CD4-positive, alpha-beta T cell (primary cell): Measurements from ENCODE around the gene ZNF14. TPM values are rescaled to one million over a fixed set of nuclear protein-coding genes. Genes with fewer than 3 reads are reported as not detected.
"Not testable (repeated sequence)": the region's sequence is repeated elsewhere in the genome, so short reads cannot be mapped to it uniquely, and the experiment has no call there.

ENCODE experiments used
- ATAC-seq: fragments of 200-7000 bp; cut with Tn5 transposase; one replicate; pipeline ENCODE4 v1.10.0; 2022; ENCODE audit warnings: mild to moderate bottlenecking; ENCODE audit not compliant: poor library complexity
- CTCF ChIA-PET: fragments of 350-600 bp; sonication (Branson Sonifier 250); formaldehyde crosslinking; loops from one replicate; lab custom pipeline; 2021; ENCODE audit warnings: antibody characterized with exemption, inconsistent platforms; lab: Charles Lee
- POLR2A ChIA-PET: fragments of 350-600 bp; sonication (Branson Sonifier 250); formaldehyde crosslinking; loops from one replicate; lab custom pipeline; 2021; ENCODE audit warnings: antibody characterized with exemption, inconsistent platforms; lab: Charles Lee
- DNase-seq, 14 experiments: peaks; one replicate each; pipeline ENCODE4 v3.0.0-alpha.2; 2013 to 2020; ENCODE audit warnings: mixed read lengths in 2 of 14
- H3K27ac ChIP-seq, 2 donors: one replicate each; pipeline versions ENCODE4 v1.5.1 to v1.7.0; 2013; ENCODE audit warnings: low read length in 2 of 2, low read depth in 1 of 2, mild to moderate bottlenecking in 1 of 2
- H3K27me3 ChIP-seq, 2 experiments: 1 replicate in 1 of 2; 2 replicates in 1 of 2; pipeline versions ENCODE4 v1.6.1 to v1.7.0; 2013; ENCODE audit warnings: low read length in 2 of 2, control low read depth in 1 of 2, mild to moderate bottlenecking in 1 of 2, moderate library complexity in 1 of 2; ENCODE audit not compliant: insufficient read depth in 2 of 2, control insufficient read depth in 1 of 2
- H3K36me3 ChIP-seq: one replicate; pipeline ENCODE4 v1.6.1; 2013; ENCODE audit warnings: low read length, control low read depth; ENCODE audit not compliant: insufficient read depth
- H3K4me1 ChIP-seq: one replicate; pipeline ENCODE4 v1.6.1; 2013; ENCODE audit warnings: low read length, control low read depth; ENCODE audit not compliant: insufficient read depth
- H3K4me3 ChIP-seq: one replicate; pipeline ENCODE4 v1.5.1; 2013; ENCODE audit warnings: mild to moderate bottlenecking, low read length, moderate library complexity
- H3K9me3 ChIP-seq, 2 experiments: 1 replicate in 1 of 2; 2 replicates in 1 of 2; pipeline versions ENCODE4 v1.6.1 to v1.7.0; 2013; ENCODE audit warnings: low read length in 2 of 2, mild to moderate bottlenecking in 2 of 2, control low read depth in 1 of 2, moderate library complexity in 1 of 2; ENCODE audit not compliant: control insufficient read depth in 1 of 2, insufficient read depth in 1 of 2
- H3K27ac Mint-ChIP-seq: one replicate; pipeline ENCODE4 v1.8.0; 2020; ENCODE audit warnings: mixed read lengths
- H3K27me3 Mint-ChIP-seq: one replicate; pipeline ENCODE4 v1.8.0; 2021; ENCODE audit warnings: mixed read lengths
- H3K36me3 Mint-ChIP-seq: one replicate; pipeline ENCODE4 v1.8.0; 2021; ENCODE audit warnings: low read depth, mixed read lengths
- H3K4me1 Mint-ChIP-seq: one replicate; pipeline ENCODE4 v1.8.0; 2021; ENCODE audit warnings: low read depth, mixed read lengths
- H3K4me3 Mint-ChIP-seq: one replicate; pipeline ENCODE4 v1.8.0; 2020; ENCODE audit warnings: mild to moderate bottlenecking, mixed read lengths
- H3K9me3 Mint-ChIP-seq: one replicate; pipeline ENCODE4 v1.8.0; 2020; ENCODE audit warnings: mixed read lengths
- intact Hi-C, 2 experiments: fragments of 100-400 bp; cut with DNase I in 1 of 2; cut with micrococcal nuclease in 1 of 2; formaldehyde crosslinking; loops; one replicate each; pipeline versions ENCODE4 v1.15.1 to v1.9.0; 2023 to 2025; cut with DNase I, micrococcal nuclease
- total RNA-seq, 174 experiments: library from RNA in 2 of 174; stranded (reverse) in 2 of 174; gene quantifications; one replicate each; pipeline ENCODE4 v1.2.3 and lab custom pipeline; 2021 to 2026
- TF ChIP-seq, protein P1 (sequence below): fragments of 200-600 bp; IDR thresholded peaks from one replicate; pipeline ENCODE4 v1.8.0; 2022; ENCODE audit warnings: antibody characterized with exemption, mild to moderate bottlenecking

Gene ZNF14
- total RNA-seq, 2 experiments from 2014 or later: 36.9 to 37.3 TPM

DNA sequence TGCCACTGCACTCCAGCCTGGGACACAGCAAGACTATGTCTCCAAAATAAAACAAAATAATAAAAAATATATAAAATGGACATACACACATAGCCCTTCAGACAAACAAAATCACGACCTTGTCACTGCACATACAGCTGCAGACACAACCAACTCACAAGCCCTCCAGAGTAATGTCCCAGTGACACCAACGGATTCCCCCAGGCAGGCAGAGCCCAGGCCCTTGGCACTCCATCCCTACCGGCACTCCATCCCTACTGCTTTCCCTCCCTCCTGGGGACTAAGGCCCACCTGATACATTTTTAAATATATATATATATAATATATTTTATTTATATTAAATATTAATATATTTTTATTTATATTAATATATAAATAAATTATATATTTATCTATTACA is 45.8 kb downstream of the ZNF14 start:
- ChIA-PET CTCF (no interaction called here), POLR2A (interaction anchor here (0.7 to 4.8 kb wide), 7 partner anchors 11 to 134 kb away, joined by 3 to 63 read pairs (median 7); partner anchors contain the start of genes ATP13A1, ZNF101, ZNF14 and ZNF506)
- H3K9me3 Mint-ChIP-seq: peaks cover 14% of the 10 kb centered on the region
- TF ChIP-seq, protein P1, sequence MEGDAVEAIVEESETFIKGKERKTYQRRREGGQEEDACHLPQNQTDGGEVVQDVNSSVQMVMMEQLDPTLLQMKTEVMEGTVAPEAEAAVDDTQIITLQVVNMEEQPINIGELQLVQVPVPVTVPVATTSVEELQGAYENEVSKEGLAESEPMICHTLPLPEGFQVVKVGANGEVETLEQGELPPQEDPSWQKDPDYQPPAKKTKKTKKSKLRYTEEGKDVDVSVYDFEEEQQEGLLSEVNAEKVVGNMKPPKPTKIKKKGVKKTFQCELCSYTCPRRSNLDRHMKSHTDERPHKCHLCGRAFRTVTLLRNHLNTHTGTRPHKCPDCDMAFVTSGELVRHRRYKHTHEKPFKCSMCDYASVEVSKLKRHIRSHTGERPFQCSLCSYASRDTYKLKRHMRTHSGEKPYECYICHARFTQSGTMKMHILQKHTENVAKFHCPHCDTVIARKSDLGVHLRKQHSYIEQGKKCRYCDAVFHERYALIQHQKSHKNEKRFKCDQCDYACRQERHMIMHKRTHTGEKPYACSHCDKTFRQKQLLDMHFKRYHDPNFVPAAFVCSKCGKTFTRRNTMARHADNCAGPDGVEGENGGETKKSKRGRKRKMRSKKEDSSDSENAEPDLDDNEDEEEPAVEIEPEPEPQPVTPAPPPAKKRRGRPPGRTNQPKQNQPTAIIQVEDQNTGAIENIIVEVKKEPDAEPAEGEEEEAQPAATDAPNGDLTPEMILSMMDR: no peak
- peak; percentile 30 for ATAC-seq
- no peaks in the 10 kb centered on the region for H3K4me1 Mint-ChIP-seq
- no peaks in the 10 kb centered on the region for H3K4me1 ChIP-seq
- peak in 2 of 14 experiments; percentile 15 to 25 for DNase-seq
- H3K27ac Mint-ChIP-seq: no peak overlapping the region
- intact Hi-C loops: no loop called here
- no peaks in the 10 kb centered on the region for H3K36me3 ChIP-seq
- no peak overlapping the region for H3K27ac ChIP-seq
- no peaks in the 10 kb centered on the region for H3K27me3 Mint-ChIP-seq
- no peak overlapping the region for H3K4me3 Mint-ChIP-seq
- H3K9me3 ChIP-seq: peaks cover 33 to 63% of the 10 kb centered on the region in 2 experiments
- peaks cover 61% of the 10 kb centered on the region for H3K36me3 Mint-ChIP-seq
- no peak overlapping the region for H3K4me3 ChIP-seq
- no peaks in the 10 kb centered on the region for H3K27me3 ChIP-seq

DNA sequence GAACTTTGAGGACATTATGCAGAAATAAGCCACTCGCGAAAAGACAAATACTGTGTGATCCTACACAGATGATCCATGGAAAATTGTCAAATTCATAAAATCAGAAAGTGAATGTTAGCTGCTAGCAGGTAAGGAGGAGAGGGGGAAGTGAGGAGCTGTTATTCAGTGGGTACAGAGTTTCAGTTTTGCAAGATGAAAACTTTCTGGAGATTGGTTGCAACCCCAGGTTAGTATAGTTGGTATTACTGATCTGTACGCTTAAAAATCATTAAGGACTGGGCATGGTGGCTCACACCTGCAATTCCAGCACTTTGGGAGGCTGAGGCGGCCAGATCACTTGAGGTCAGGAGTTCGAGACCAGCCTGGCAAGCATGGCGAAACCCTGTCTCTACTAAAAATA is 46.3 kb downstream of the ZNF14 start:
- Histone ChIP-seq H3K27me3 (no peaks in the 10 kb centered on the region), H3K36me3 (no peaks in the 10 kb centered on the region), H3K4me1 (no peaks in the 10 kb centered on the region), H3K27ac (no peak overlapping the region), H3K9me3 (peaks cover 37 to 63% of the 10 kb centered on the region in 2 experiments), H3K4me3 (no peak overlapping the region)
- H3K4me1 Mint-ChIP-seq: no peaks in the 10 kb centered on the region
- no peak overlapping the region for H3K27ac Mint-ChIP-seq
- ATAC-seq (peak; percentile 28), DNase-seq (no peak)
- peaks cover 62% of the 10 kb centered on the region for H3K36me3 Mint-ChIP-seq
- peaks cover 14% of the 10 kb centered on the region for H3K9me3 Mint-ChIP-seq
- ChIA-PET CTCF (no interaction called here), POLR2A (interaction anchor here (0.6 to 4.8 kb wide), 9 partner anchors 10 to 548 kb away, joined by 3 to 63 read pairs (median 6); partner anchors contain the start of genes ATP13A1, ZNF101, ZNF14 and ZNF506)
- TF ChIP-seq, protein P1: no peak
- no peak overlapping the region for H3K4me3 Mint-ChIP-seq
- no peaks in the 10 kb centered on the region for H3K27me3 Mint-ChIP-seq
- intact Hi-C loops: no loop called here

DNA sequence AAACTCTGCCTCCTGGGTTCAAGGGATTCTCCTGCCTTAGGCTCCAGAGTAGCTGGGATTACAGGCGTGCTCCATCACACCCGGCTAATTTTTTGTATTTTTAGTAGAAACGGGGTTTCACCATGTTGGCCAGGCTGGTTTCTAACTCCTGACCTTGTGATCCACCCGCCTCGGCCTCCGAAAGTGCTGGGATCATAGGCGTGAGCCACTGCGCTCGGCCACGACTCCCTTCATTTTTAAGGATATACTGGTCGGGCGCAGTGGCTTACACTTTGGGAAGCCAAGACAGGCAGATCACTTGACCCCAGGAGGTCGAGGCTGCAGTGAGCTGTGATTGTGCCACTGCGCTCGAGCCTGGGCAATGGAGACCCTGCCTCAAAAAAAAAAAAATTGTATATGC is 46.8 kb downstream of the ZNF14 start:
- H3K36me3 ChIP-seq, H3K27ac ChIP-seq, CTCF ChIA-PET, H3K4me1 Mint-ChIP-seq, H3K27me3 ChIP-seq, H3K27me3 Mint-ChIP-seq, H3K4me3 ChIP-seq, DNase-seq, H3K27ac Mint-ChIP-seq, H3K4me3 Mint-ChIP-seq, intact Hi-C loops, ATAC-seq, H3K4me1 ChIP-seq: not testable (repeated sequence)
- Mint-ChIP-seq H3K36me3 (peaks cover 67% of the 10 kb centered on the region), H3K9me3 (peaks cover 14% of the 10 kb centered on the region)
- peaks cover 42 to 63% of the 10 kb centered on the region in 2 experiments for H3K9me3 ChIP-seq
- POLR2A ChIA-PET: interaction anchor here (1.3 to 4.8 kb wide), 8 partner anchors 10 to 214 kb away, joined by 3 to 63 read pairs (median 6); partner anchors contain the start of genes ATP13A1, ZNF101, ZNF14 and ZNF506
